Stimulated activated CD8-positive, alpha-beta memory T cell treated with anti-CD3 and anti-CD28 coated beads, Interleukin-15, amount 100 ng/mL, for 48 hours (primary cell): ENCODE measurements around the gene CHD1L.
"Not testable (repeated sequence)": the region's sequence is repeated elsewhere in the genome, so short reads cannot be mapped to it uniquely, and the experiment has no call there.

Experiments
- DNase-seq, 2 donors: peaks; one replicate each; pipeline ENCODE4 v3.0.0-alpha.2; 2020; ENCODE audit warnings: low read depth in 2 of 2

Gene CHD1L

DNA sequence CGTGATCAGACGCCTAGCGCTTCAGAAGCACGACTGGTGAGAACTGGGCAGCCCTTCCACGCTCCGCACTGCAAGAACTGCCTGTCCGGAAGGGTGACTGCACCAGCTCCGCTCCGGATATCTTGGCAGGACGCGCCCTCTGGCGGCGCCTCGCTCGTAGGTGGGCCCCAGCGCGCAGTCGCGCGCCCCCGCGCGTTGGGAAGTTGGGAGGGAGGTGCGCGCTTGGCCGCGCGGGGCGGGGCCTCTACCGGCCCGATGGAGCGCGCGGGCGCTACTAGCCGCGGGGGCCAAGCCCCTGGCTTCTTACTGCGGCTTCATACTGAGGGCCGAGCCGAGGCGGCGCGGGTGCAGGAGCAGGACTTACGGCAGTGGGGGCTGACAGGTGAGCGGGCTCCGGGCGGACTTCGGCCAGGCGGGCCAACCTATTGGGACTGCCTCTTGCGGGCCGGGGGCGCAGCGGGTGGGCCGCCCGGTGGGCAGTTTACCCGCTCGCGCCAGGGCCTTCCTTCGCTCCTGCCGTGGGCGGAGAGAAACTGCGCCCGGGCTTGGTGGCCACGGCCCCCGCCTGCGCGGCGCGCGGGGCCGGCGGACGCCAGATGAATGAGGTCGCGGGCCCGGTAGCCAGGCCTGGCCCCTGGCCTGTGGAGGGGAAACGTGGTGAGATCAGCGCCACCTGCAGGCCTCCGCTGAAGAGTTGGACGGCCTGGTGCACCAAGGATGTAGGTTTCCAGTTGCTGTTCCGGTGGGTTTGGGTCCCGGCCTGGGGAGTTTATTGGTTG is at the start of gene CHD1L:
CHD1L (plus strand) TSS at position 236 of the 779 bp plus-strand sequence; CDS start at position 256, 20 bp downstream.
- DNase-seq: peak; percentile 88 to 92

DNA sequence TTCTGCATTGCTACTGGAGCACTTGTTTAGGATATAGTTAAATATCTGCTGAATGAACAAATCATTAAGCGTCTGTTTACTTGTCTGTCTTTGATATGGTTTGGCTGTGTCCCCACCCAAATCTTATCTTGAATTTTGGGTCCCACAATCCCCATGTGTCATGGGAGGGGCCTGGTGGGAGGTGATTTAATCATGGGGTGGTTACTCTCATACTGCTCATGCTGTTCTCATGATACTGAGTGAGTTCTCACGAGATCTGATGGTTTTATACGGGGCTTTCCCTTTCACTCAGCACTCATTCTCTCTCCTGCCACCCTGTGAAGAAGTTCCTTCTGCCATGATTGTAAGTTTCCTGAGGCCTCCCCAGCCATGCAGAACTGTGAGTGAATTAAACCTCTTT is 45.2 kb upstream of the CHD1L start:
- not testable (repeated sequence) for DNase-seq

DNA sequence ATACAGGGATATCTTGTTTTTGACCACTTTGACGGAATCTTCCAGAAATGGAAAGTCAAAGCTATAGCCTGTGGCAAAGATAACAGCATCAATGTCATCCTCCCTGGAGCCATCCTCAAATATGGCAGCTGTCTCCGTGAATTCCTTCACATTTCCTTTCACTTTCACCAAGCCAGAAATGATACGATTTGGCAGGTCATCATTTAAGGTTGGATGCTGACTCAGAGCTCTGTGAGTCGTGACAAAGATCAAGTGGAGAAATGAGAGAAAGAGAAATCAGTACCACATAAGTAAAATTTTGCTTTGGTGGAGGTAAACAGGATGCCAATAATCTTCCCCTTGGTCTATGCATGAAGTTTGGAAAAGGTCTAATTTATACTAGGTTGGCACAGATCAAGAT is 41.2 kb upstream of the CHD1L start:
- no peak for DNase-seq

DNA sequence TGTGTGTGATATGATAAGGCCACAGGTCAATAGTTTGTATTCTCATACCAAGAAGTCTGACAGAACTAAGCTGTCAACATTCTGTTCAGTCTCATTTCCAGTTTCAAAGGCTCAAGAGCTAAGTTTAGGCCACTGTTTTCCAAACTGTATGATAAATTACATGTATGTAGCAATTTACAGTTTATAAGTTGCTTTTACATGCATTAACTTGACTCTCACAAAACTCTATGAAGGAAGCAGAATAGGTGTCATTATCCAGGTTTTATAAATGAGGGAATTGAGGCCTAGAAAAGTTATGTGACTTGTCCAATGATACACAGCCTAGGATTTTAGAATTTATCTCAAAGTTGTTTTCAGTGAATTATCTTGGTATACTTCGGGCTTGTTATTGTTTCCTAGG is 40.7 kb upstream of the CHD1L start:
- DNase-seq: no peak

DNA sequence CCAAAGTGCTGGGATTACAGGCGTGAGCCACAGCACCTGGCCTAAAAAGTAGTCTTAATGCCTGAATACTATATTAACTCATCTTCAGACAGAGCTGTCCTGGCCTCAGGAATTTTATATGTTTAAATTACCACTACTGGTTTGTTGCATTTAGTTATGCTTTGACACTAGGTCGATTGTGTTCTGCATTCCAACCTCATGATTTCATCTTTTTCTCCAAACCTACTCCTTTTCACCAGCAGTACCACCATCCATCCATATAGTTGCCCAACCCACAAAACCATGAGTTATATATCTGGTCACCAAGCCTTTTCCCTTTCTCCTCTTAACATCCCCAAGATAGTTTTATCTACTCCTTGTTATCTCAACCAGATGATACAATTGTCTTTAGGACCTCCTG is 39.9 kb upstream of the CHD1L start:
- DNase-seq: no peak

DNA sequence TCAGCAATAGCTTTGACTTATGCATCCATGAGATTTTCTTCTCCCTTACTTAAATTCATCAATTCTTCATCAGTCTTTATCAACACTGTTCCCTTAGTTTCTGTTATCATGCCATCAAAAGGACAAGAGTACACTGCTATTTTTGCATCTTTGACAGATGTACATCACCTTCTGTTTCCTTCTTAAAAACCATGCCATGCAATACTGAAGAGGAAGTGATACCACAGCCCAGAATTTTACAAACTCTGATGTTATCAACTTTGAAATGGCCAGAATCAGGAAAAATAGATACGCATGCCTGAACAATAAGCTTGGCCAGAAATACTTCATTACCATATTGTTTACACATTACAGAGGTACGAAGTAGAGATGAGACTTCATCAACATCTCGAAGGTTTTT is 38.4 kb upstream of the CHD1L start:
- no peak for DNase-seq

DNA sequence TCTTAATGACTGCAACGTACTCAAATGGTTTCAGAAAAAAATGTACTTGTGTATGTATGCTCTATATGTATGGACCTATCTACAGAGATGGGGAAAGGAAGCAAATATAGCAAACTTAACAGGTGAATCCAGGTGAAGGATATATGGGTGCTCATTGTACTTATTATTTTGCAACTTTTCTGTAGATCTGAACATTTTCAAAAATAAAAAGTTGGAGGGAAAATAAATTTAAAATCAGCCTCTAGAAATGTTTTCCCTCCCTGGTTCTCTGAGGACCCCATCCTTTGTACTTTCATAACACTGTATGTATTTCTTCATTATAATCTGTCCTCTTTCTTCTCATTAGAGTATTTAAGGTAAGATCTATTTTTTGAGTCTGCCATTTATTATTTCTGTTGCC is 35.3 kb upstream of the CHD1L start:
- DNase-seq: no peak

DNA sequence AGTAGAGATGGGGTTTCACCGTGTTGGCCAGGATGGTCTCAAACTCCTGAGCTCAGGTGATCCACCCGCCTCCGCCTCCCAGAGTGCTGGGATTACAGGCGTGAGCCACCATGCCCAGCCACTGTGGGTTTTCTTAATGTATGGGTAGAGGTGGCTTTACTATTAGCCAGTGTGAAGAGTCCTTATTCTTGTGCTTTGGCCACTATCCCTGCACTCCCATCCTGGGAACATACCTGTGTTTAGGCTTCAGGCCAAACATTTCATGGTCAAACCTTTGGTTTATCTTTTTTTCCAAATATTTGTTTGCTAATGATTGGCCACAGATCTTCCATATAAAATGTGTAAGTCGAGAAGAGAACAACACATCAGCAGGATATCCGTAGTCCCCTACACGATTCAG is 33.9 kb upstream of the CHD1L start:
- no peak for DNase-seq

DNA sequence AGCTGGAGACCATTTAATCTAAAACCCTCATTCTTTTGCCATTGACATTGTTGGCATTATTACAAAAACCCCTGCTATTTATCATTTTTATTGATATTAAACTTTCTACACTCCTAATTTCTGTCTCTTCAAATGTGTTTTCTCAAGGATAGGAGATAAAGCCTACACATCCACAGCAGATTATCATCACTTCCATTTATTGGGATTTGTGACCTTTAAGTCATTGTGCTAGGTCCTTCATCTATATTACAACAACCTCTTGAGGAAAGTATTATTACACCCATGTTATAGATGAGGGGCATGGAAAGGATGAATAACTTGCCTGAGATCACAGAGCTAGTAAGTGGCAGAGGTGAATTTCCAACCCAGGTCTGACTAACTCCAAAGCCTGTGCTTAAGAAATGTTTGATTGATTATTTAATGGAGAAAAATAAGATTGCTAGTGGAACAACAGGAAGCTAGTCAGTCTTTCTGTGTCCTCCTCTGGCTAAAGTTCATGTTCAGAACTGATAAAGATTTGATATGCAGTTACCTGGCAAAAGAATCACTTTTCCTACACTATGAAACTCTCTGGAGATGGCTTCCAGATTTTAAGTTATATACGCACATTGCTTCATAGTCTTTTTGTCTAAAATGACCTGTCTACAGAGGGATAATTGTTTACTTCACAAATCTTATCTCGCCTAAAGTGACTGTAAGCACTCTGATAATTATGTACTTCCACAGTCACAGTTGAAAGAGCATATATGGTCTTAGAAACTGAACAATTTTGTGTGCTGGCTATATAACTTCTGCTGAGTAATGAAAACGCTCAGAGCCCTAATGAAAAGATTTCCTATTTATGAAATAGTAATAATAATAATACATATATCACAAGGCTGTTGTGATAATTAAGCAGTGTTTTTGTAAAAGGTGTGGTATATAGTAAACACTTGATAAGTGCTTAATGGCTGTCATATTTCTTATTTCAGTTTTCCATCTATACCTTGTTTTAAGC is 32.4 kb upstream of the CHD1L start:
- no peak for DNase-seq

DNA sequence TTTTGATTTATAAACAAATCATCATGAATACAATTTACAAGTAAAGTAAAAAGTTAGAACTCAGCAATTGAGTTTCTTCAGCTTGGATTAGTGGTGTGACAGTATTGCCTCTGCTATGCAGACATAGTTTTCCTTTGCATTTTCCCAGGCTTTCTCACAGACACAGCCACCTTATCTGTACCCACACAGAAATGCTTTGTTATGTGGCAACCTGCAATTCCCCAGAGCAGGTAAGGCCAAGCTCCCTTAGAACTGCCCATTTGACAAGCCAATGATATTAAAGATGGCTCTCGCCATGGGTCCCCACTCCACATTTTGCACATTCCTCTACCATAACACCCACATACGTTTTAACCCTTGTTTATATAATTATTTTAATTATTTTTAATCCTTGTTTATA is 31.5 kb upstream of the CHD1L start:
- DNase-seq: no peak

DNA sequence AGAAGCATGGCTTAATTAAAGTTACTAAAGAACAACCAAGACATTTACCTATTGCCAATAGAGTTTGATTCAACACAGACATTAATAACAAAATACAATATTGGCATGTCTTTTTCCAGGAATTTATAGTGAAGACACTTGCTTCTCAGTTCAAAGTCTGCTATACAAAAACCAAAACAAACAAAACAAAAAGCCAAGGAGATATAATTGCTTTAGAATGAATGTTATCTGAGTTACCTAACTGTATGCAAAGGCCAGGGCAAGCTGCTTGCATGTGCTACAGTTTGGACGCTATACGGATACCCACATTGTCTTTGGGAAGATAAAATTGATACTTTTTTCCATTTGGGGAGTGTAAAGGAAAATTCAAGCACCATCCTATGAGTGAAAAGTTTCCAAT is 30.9 kb upstream of the CHD1L start:
- no peak for DNase-seq

DNA sequence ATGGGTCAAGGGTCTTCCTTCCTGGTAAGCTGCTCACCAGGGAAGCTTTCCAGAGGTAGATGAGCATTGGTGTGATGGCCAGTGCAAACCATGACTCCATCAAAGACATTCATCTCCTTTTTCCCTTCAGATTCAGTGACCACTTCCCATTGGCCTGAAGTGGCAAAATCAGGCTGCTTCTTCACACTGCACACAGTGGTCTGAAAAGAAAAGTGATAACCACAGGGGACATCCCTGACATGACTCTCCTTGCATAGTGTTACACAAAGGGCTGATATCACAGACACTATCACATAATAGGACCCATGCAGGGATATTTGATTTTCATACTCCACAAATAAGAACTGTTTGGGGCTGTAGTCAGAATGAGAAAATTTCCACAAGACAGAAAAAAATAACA is 29.2 kb upstream of the CHD1L start:
- DNase-seq: no peak

DNA sequence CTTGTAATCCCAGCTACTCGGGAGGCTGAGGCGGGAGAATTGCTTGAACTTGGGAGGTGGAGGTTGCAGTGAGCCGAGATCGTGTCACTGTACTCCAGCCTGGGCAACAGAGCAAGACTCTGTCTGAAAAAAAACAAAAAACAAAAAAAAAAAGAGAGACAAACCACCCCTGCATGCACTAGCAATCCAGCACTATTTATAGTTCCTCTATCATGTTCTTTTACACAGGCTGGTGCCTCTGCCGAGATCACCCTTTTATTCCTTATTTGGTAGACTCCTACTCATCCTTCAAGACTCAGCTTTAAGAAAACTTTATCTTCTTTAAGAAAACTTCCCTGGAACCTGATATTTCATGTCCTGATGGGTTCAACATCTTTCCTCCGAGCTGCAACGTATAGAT is 28.2 kb upstream of the CHD1L start:
- no peak for DNase-seq

DNA sequence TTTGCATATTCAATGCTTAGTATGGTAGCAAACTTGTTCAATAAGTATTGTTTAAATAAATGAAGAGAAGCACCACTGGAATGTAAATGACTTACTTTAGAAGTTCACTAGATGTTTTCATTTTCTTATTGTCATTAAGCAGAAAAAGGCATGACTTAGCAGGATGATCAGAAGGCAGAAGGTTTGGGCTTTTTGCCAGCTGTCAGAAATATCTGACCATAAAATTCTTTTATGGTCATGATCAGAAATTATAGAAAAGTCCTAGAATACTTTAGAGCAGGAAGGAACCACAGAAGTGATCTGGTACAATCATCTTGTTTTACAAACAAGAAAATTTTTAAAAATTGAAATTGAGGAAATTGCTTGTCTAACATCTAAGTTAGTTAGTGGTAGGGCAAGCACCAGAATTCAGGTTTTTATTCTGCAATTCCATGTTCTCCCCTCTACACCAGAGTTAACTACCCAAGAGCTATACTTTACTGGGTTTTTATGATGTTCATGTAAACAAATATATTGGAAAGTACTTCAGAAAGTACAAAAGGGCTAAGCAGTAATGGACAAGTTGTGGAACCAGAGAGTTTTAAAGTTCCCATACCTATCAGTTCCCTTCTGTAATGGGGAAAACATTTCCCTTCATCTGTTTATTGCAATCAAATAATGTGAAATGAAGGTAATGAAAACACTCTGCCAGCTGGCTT is 27.5 kb upstream of the CHD1L start:
- no peak for DNase-seq

DNA sequence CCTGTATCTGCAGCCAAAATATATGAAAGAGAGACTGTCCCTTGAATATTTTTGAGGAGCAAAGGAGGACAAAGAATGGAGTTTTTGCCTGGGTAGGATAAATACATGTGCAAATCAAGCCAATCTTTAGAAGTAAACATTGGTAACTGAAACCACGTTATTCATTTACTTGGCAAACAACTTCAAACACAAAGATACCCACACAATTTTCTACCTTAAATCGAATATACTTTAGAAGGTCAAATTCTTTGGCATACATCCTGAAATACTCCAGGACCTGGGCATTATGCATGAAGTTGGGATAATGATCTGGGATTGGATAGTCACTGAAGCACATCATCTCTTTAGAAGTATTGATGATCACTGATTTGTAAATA is 27.0 kb upstream of the CHD1L start:
- no peak for DNase-seq

DNA sequence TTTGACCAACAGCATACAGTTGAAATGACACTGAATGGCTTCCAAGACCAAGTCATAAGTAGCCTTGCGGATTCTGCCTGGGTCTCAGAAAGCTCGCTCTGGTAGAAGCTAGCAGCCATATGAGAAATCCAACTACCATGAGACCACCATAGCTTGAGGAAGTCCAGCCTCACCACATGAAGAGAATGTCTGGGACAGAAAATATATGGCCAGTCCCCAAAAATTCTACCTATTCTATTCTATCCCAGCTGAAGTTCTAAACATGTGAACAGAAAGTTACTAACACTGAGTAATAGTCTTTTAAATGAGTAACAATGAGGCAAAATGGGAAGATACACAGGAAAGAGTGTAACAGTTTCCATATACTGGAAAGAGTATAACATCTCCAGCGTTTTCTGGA is 26.4 kb upstream of the CHD1L start:
- DNase-seq: no peak

DNA sequence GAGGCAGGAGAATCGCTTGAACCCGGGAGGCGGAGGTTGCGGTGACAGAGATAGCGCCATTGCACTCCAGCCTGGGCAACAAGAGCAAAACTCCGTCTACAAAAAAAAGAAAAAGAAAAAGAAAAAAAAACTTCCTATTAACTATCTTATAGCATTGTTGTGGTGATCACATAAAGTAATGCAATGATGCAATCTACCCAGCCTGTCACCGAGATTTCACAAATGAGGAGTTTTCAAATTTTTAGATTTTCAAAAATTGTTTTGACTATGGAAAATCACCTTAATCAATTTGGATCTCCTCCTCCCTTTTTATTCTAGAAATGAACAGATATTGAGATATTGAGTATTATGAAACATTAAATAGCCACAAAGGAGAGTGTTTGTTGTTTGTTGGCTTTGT is 25.3 kb upstream of the CHD1L start:
- DNase-seq: no peak

DNA sequence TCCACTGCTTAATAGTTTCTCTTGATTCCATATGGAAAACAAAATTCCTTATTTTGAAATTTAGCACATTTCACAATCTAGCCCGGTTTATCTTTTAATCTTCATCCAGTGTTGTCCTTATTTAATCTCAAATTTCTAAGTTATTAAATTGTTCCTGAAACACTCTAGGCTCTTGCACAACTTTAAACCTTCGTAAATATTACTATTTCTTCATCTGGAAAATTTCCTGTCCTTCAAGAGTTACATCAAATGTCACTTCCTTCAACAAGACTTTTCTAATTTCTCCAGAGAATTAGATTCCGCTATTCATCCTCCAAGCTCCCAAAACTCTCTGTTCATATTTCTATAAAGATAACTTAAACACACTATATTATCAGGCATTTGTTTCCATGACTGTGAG is 23.9 kb upstream of the CHD1L start:
- DNase-seq: no peak

DNA sequence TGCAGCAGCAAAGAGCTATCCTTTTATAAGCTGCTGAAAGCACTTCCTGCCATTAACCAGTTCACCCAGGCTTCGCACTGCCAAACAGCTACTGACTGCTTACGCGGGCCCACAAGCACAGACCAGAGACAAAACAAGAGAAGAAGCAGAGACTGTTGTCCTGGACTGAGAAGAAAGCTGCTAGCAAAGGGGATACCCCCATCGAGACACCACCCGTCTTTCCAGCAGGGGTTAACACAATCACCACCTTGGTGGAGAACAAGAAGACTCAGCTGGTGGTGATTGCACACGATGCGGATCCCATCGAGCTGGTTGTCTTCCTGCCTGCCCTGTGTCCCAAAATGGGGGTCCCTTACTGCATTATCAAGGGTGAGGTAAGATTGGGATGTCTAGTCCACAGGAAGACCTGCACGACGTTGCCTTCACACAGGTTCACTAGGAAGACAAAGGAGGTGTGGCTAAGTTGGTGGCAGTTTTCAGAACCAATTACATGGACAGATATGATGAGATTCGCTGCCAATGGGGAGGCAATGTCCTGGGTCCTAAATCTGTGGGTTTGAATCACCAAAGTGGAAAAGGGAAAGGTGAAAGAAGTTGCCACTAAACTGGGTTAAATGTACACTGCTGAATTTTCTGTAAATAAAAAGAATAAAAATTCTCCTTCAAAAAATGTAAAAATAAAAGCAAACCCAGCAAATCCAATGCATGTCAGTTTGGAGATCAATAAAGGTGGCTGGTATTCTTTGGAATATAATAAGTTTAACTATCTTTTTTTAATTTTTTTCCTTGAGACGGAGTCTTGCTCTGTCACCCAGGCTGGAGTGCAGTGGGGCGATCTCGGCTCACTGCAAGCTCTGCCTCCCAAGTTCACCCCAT is 18.5 kb upstream of the CHD1L start:
- no peak for DNase-seq

DNA sequence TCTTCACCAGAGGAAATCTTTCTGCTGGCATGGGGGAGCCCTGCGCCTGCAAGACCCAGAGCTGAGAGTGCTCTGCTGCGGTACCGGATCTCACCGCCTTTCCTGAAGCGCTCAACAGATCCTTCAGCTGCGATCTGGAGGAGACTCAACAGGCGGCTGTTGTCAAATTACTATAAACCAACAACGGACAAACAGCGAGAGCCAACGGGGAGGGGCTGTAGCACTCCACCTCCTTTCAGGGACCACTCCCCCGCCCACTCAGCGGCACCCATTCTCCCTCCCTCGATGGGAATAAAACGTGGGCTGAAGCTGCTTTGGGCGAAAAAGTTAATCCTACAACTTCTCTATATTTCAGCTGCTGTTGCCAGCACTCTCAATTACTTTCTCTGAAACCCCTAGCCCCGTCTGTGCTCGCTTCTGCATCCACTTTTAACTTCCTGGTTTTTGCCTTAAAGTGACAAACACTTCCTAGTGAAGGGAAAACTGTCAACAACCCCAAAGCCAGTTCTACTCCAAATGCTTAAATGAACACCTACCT is 17.2 kb upstream of the CHD1L start, which contains the start of gene FMO5:
FMO5 (minus strand) TSS at position 147 of the 538 bp plus-strand sequence. CDS start 310 bp downstream, outside the sequence.
- DNase-seq: peak; percentile 9 to 12

DNA sequence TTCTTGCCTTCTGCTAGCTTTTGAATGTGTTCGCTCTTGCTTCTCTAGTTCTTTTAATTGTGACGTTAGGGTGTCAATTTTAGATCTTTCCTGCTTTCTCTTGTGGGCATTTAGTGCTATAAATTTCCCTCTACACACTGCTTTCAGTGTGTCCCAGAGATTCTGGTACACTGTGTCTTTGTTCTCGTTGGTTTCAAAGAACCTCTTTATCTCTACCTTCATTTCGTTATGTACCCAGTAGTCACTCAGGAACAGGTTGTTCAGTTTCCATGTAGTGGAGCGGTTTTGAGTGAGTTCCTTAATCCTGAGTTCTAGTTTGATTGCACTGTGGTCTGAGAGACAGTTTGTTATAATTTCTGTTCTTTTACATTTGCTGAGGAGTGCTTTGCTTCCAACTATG is 11.5 kb upstream of the CHD1L start:
- DNase-seq: not testable (repeated sequence)
